ENCODE results near the gene AP4S1.
"Not testable (repeated sequence)": the region's sequence is repeated elsewhere in the genome, so short reads cannot be mapped to it uniquely, and the experiment has no call there.

Gene AP4S1

DNA sequence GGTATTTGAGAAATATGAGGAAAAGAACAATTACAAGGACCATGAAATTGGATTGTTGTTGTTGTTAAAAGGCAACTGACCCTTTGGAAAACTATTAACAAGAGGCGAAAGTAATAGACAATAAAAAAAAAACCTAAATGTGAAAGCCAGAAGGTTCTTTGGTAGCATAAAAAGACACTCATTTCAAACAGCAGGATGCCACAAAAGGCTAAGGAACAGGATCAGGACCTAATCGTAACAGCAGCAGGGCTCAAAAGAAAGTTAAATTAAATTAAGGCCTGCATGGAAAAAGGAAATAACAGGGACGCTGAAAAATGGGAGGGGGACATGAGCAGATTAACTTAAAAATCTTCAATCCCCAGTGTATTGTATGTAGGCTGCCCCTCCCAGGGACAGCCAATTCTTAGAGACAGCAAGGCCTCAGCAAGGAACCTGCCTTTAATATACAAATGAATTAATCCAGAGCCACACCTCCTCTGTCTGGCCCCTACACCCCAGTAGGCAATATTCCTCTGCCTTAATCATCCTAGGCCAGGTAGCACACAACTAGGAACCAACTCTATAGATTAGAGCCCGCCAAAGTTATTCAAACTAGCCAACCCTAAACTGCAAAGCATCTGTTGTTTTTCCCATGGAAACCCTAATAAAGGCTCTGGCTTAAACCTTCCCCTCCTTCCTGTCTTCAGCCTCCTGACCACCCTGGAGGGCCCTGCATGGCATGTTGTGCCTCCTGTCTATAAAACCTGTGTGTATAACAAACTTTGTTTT is 28.4 kb upstream of the AP4S1 start:
- DNase-seq (ENCODE audit: low read depth) = no peak
- H3K4me3 ChIP-seq (ENCODE audit: low read length) = no peak overlapping the region
- TF ChIP-seq, protein P1, sequence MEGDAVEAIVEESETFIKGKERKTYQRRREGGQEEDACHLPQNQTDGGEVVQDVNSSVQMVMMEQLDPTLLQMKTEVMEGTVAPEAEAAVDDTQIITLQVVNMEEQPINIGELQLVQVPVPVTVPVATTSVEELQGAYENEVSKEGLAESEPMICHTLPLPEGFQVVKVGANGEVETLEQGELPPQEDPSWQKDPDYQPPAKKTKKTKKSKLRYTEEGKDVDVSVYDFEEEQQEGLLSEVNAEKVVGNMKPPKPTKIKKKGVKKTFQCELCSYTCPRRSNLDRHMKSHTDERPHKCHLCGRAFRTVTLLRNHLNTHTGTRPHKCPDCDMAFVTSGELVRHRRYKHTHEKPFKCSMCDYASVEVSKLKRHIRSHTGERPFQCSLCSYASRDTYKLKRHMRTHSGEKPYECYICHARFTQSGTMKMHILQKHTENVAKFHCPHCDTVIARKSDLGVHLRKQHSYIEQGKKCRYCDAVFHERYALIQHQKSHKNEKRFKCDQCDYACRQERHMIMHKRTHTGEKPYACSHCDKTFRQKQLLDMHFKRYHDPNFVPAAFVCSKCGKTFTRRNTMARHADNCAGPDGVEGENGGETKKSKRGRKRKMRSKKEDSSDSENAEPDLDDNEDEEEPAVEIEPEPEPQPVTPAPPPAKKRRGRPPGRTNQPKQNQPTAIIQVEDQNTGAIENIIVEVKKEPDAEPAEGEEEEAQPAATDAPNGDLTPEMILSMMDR (conservative IDR thresholded peaks at IDR 0.05; ENCODE audit: low read depth, low read length) = no peak

DNA sequence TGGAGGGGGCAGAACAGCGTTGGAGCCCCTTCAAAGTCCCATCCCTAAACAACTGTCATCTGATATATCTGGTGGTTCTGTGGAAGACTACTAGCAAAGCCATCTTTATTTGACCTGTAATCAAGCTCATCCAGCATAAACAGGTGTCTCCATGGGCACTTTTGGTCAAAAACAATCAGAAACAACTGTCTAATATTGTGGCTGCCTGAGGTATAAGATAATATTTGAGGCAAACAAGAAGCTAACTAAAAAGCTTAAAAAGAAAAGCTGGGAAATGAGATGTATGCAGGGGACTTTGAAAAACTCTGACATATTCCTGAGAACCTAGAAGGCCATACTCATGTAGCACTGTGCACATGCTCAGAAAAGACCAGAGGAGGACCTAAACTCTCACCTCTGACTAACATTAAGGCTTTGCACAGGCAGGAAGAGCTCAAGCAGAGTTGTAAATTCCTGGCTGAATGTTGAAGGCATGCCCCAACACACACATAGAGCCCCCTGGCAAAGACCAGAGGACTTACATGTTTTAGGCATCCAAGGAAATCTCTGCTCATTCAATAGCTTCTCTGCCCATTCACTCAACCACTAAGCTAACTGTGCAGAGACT is 27.2 kb upstream of the AP4S1 start:
- TF ChIP-seq, protein P1 (conservative IDR thresholded peaks at IDR 0.05; ENCODE audit: low read depth, low read length) = no peak
- H3K4me3 ChIP-seq (ENCODE audit: low read length) = no peak overlapping the region
- no peak for DNase-seq (ENCODE audit: low read depth)

DNA sequence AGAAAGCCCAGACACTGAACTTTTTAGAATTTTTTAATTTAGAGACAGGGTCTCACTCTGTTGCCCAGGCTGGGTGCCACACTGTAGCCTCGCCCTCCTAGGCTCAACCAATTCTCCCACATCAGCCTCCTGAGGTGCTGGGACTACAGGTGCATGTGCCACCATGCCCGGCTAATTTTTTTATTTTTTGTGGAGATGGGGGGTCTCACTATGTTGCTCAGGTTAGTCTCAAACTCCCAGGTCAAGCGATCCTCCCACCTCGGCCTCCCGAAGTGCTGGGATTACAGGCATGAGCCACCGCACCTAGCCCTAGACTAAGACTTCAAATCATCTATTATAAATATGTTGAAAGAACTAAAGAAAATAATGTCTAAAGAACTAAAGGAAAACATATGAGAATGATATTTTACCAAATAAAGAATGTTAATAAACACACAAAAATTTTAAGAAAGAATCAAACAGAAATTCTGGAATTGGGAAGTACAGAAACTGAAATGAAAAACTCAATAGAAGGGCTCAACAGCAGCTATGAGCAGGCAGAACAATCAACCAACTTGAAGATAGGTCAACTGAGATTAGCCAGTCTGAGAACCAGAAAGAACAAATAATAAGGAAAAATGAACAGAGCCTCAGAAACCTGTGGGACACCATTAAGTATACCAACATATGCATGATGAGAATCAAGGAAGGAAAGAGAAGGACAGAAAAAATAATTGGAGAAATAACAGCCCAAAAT is 26.2 kb upstream of the AP4S1 start:
- DNase-seq (ENCODE audit: low read depth) = no peak
- TF ChIP-seq, protein P1 (conservative IDR thresholded peaks at IDR 0.05; ENCODE audit: low read depth, low read length) = no peak
- H3K4me3 ChIP-seq (ENCODE audit: low read length) = no peak overlapping the region

DNA sequence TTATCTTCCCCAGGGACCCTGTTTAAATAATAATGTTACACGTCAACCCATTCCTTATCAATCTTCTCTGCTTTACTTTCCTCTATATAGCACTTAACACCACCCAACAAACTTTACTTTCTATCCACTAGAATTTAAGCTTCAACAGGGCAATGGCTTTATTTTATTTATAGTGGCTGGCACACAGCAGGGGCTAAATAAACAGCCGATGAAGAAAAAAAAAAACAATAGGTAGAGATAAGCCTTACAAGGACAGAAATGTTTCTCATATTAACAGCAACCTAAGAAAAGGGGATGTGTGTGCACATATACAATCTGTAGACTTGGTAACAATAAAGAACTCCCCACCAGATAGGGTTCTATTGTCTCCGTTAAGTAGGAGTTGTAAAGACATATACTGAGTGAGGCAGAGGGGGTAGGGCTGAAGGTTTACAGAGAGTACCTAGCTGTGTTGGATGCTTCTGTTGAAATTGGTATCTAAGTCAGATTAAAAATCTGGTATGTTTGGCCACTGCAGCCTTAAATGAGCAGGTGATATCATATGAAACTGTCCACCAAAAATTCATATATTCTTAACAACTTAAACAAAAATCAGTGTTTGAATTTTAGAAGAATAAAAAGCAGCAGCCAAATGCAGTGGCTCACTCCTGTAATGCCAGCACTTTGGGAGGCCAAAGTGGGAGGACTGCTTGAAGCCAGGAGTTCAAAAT is 24.7 kb upstream of the AP4S1 start:
- TF ChIP-seq, protein P1 (conservative IDR thresholded peaks at IDR 0.05; ENCODE audit: low read depth, low read length) = no peak
- no peak overlapping the region for H3K4me3 ChIP-seq (ENCODE audit: low read length)
- DNase-seq (ENCODE audit: low read depth) = no peak

DNA sequence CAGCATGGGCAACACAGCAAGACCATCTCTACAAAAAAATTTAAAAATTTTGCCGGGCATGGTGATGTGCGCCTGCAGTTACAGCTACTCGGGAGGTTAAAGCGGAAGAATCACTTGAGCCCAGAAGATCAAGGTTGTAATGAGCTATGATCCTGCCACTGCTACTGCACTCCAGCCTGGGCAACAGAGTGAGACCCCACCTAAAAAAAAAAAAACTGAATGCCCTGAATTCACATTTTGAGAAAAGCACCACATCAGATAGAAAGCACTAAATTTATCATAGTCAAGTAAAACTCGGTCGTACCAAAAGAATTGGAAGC is 24.1 kb upstream of the AP4S1 start:
- TF ChIP-seq, protein P1 (conservative IDR thresholded peaks at IDR 0.05; ENCODE audit: low read depth, low read length) = no peak
- DNase-seq (ENCODE audit: low read depth) = no peak
- no peak overlapping the region for H3K4me3 ChIP-seq (ENCODE audit: low read length)

DNA sequence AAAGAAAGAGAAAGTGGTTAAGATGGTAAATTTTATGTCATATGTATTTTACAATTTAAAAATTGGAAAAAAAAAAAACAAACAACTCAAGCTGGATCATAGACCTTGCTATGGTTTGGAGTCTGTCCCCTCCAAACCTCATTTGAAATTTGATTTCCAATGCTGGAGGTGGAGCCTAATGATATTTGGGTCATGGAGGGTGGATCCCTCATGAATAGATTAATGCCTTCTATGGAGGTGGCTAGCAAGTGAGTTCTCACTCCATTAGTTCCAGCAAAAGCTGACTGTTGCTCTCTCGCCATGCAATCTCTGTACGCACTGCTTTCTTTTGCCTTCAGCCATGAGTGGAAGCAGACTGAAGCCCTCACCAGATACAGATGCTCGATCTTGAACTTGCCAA is 22.2 kb upstream of the AP4S1 start:
- no peak overlapping the region for H3K4me3 ChIP-seq (ENCODE audit: low read length)
- TF ChIP-seq, protein P1 (conservative IDR thresholded peaks at IDR 0.05; ENCODE audit: low read depth, low read length) = no peak
- no peak for DNase-seq (ENCODE audit: low read depth)

DNA sequence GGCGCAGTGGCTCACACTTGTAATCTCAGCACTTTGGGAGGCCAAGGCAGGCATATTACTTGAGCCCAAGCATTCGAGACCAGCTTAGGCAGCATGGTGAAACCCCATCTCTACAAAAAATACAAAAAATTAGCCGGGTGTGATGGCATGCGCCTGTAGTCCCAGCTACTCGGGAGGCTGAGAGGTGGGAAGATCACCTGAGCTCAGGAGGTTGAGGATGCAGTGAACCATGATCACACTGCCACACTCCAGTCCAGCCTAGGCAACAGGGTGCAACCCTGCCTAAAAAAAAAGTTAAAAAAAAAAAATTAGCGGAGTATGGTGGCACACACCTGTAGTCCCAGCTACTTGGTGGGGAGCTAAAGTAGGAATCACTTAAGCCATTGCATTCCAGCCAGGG is 21.4 kb upstream of the AP4S1 start:
- not testable (repeated sequence) for H3K4me3 ChIP-seq (ENCODE audit: low read length); DNase-seq (ENCODE audit: low read depth)

All from retinal pigment epithelial cell (primary cell).